ENCODE measurements around the gene ZNF556.

The ZNF556 gene

GRCh38 chr19:2867025-2867991 lies at the start of gene ZNF556:
TSS of gene ZNF556 (plus strand) at chr19:2867335. CDS start at chr19:2867422, 87 bp downstream.
- no peak for DNase-seq

- peak; percentile 96 for DNase-seq
Observed at GRCh38 chr19:2819540-2820111, 47.5 kb upstream of the ZNF556 start, which contains the start of gene ZNF554. TSS of gene ZNF554 (plus strand) at chr19:2819868. CDS start at chr19:2820072, 204 bp downstream.

GRCh38 chr19:2820112-2820702 lies 46.9 kb upstream of the ZNF556 start:
- no peak for DNase-seq

- DNase-seq, result no peak
Observed at GRCh38 chr19:2822846-2823245, 44.3 kb upstream of the ZNF556 start.

- DNase-seq, result no peak
Observed at GRCh38 chr19:2823646-2824045, 43.5 kb upstream of the ZNF556 start.

- DNase-seq, result no peak
Observed at GRCh38 chr19:2824129-2824528, 43.0 kb upstream of the ZNF556 start.

GRCh38 chr19:2827022-2827421 lies 40.1 kb upstream of the ZNF556 start:
- no peak for DNase-seq

- DNase-seq, result no peak
Observed at GRCh38 chr19:2827840-2828489, 39.2 kb upstream of the ZNF556 start.

- no peak for DNase-seq
Observed at GRCh38 chr19:2834294-2834871, 32.8 kb upstream of the ZNF556 start.

- no peak for DNase-seq
Observed at GRCh38 chr19:2837430-2837829, 29.7 kb upstream of the ZNF556 start.

- peak; percentile 99 for DNase-seq
Observed at GRCh38 chr19:2840794-2841791, 26.0 kb upstream of the ZNF556 start, which contains the start of gene ZNF555. TSS of gene ZNF555 (plus strand) at chr19:2841475. CDS start at chr19:2841573, 98 bp downstream.

- DNase-seq, result no peak
Observed at GRCh38 chr19:2841855-2842574, 25.1 kb upstream of the ZNF556 start.

- no peak for DNase-seq
Observed at GRCh38 chr19:2845107-2845506, 22.0 kb upstream of the ZNF556 start.

- no peak for DNase-seq
Observed at GRCh38 chr19:2846180-2846894, 20.8 kb upstream of the ZNF556 start.

GRCh38 chr19:2847507-2847906 lies 19.6 kb upstream of the ZNF556 start:
- DNase-seq, result no peak

GRCh38 chr19:2848616-2849015 lies 18.5 kb upstream of the ZNF556 start:
- no peak for DNase-seq

GRCh38 chr19:2850256-2850925 lies 16.7 kb upstream of the ZNF556 start:
- DNase-seq, result no peak

- no peak for DNase-seq
Observed at GRCh38 chr19:2852598-2852997, 14.5 kb upstream of the ZNF556 start.

GRCh38 chr19:2853015-2853606 lies 14.0 kb upstream of the ZNF556 start:
- DNase-seq, result no peak

All from CD4-positive, alpha-beta T cell treated with Interleukin-21 for 1 hour (primary cell).